Parathyroid adenoma (tissue), 2 donors: Measurements from ENCODE around the gene INMT.

Experiments
- H2AFZ ChIP-seq: fragments of 300-600 bp; sonication (generic); one replicate; pipeline ENCODE4 v1.7.0; 2017; ENCODE audit warnings: antibody characterized with exemption, mild to moderate bottlenecking
- H3K27ac ChIP-seq: fragments of 300-600 bp; sonication (generic); one replicate; pipeline ENCODE4 v1.7.0; 2017
- H3K27me3 ChIP-seq: fragments of 300-600 bp; sonication (generic); one replicate; pipeline ENCODE4 v1.7.0; 2017; ENCODE audit warnings: low read length; ENCODE audit not compliant: control insufficient read depth, insufficient read depth
- H3K36me3 ChIP-seq: fragments of 300-600 bp; sonication (generic); one replicate; pipeline ENCODE4 v1.7.0; 2017; ENCODE audit warnings: low read length; ENCODE audit not compliant: control insufficient read depth, insufficient read depth
- H3K4me1 ChIP-seq: fragments of 300-600 bp; sonication (generic); one replicate; pipeline ENCODE4 v1.7.0; 2017; ENCODE audit warnings: control low read depth
- H3K4me2 ChIP-seq: fragments of 300-600 bp; sonication (generic); one replicate; pipeline ENCODE4 v1.7.0; 2017; ENCODE audit warnings: low read length
- H3K4me3 ChIP-seq: fragments of 300-600 bp; sonication (generic); one replicate; pipeline ENCODE4 v1.7.0; 2017; ENCODE audit warnings: low read depth, low read length
- H3K79me2 ChIP-seq: fragments of 300-600 bp; sonication (generic); one replicate; pipeline ENCODE4 v1.7.0; 2017; ENCODE audit warnings: control low read depth
- H3K9ac ChIP-seq: fragments of 300-600 bp; sonication (generic); one replicate; pipeline ENCODE4 v1.7.0; 2017; ENCODE audit warnings: mild to moderate bottlenecking
- H3K9me3 ChIP-seq: fragments of 300-600 bp; sonication (generic); one replicate; pipeline ENCODE4 v1.7.0; 2017; ENCODE audit warnings: low read length; ENCODE audit not compliant: control insufficient read depth
- CTCF ChIP-seq: fragments of 300-600 bp; sonication (generic); IDR thresholded peaks from one replicate; pipeline ENCODE4 v1.7.0; 2017; ENCODE audit warnings: antibody characterized with exemption, mild to moderate bottlenecking
- donor health status: primary hyperparathyroidism.

The INMT gene

GRCh38 chr7:30779574-30779973 lies 27.6 kb downstream of the INMT start:
- Histone ChIP-seq H3K9ac (no peak overlapping the region), H3K4me3 (no peak overlapping the region), H2AFZ (no peak overlapping the region), H3K9me3 (no peaks in the 10 kb centered on the region), H3K4me1 (no peaks in the 10 kb centered on the region), H3K4me2 (no peak overlapping the region), H3K27ac (no peak overlapping the region), H3K36me3 (no peaks in the 10 kb centered on the region), H3K79me2 (peaks cover 3% of the 10 kb centered on the region), H3K27me3 (no peaks in the 10 kb centered on the region)
- no peak for TF ChIP-seq CTCF

- no peak for TF ChIP-seq CTCF
- Histone ChIP-seq H3K4me3 (no peak overlapping the region), H2AFZ (no peak overlapping the region), H3K9me3 (no peaks in the 10 kb centered on the region), H3K4me2 (no peak overlapping the region), H3K36me3 (no peaks in the 10 kb centered on the region), H3K9ac (no peak overlapping the region), H3K27ac (no peak overlapping the region), H3K27me3 (no peaks in the 10 kb centered on the region), H3K79me2 (peaks cover 3% of the 10 kb centered on the region), H3K4me1 (no peaks in the 10 kb centered on the region)
Measured at GRCh38 chr7:30780941-30781340, 29.0 kb downstream of the INMT start.

GRCh38 chr7:30782690-30783089 lies 30.8 kb downstream of the INMT start:
- no peaks in the 10 kb centered on the region for H3K36me3 ChIP-seq
- H3K79me2 ChIP-seq = no peaks in the 10 kb centered on the region
- H3K27me3 ChIP-seq = no peaks in the 10 kb centered on the region
- no peak overlapping the region for H2AFZ ChIP-seq
- no peak overlapping the region for H3K9ac ChIP-seq
- no peak overlapping the region for H3K27ac ChIP-seq
- H3K4me2 ChIP-seq = no peak overlapping the region
- no peak for TF ChIP-seq CTCF
- H3K9me3 ChIP-seq = no peaks in the 10 kb centered on the region
- H3K4me3 ChIP-seq = no peak overlapping the region
- no peaks in the 10 kb centered on the region for H3K4me1 ChIP-seq

GRCh38 chr7:30785786-30786185 lies 33.9 kb downstream of the INMT start:
- Histone ChIP-seq H3K27ac (no peak overlapping the region), H3K4me2 (no peak overlapping the region), H3K4me3 (no peak overlapping the region), H2AFZ (no peak overlapping the region), H3K36me3 (no peaks in the 10 kb centered on the region), H3K9ac (no peak overlapping the region), H3K79me2 (no peaks in the 10 kb centered on the region), H3K9me3 (no peaks in the 10 kb centered on the region), H3K27me3 (no peaks in the 10 kb centered on the region), H3K4me1 (peaks cover 6% of the 10 kb centered on the region)
- TF ChIP-seq CTCF = no peak

GRCh38 chr7:30787486-30787885 lies 35.6 kb downstream of the INMT start:
- no peak overlapping the region for H2AFZ ChIP-seq
- no peaks in the 10 kb centered on the region for H3K27me3 ChIP-seq
- H3K4me1 ChIP-seq = peaks cover 6% of the 10 kb centered on the region
- no peak overlapping the region for H3K9ac ChIP-seq
- TF ChIP-seq CTCF = no peak
- no peak overlapping the region for H3K4me3 ChIP-seq
- H3K9me3 ChIP-seq = no peaks in the 10 kb centered on the region
- no peaks in the 10 kb centered on the region for H3K36me3 ChIP-seq
- H3K27ac ChIP-seq = no peak overlapping the region
- no peak overlapping the region for H3K4me2 ChIP-seq
- no peaks in the 10 kb centered on the region for H3K79me2 ChIP-seq
